Measurements from ENCODE around the gene ERAL1. TPM values are rescaled to one million over a fixed set of nuclear protein-coding genes. Genes with fewer than 3 reads are reported as not detected.

ERAL1 gene
- total RNA-seq, 2 experiments from 2014 or later, result 30.8 to 58.0 TPM

DNA sequence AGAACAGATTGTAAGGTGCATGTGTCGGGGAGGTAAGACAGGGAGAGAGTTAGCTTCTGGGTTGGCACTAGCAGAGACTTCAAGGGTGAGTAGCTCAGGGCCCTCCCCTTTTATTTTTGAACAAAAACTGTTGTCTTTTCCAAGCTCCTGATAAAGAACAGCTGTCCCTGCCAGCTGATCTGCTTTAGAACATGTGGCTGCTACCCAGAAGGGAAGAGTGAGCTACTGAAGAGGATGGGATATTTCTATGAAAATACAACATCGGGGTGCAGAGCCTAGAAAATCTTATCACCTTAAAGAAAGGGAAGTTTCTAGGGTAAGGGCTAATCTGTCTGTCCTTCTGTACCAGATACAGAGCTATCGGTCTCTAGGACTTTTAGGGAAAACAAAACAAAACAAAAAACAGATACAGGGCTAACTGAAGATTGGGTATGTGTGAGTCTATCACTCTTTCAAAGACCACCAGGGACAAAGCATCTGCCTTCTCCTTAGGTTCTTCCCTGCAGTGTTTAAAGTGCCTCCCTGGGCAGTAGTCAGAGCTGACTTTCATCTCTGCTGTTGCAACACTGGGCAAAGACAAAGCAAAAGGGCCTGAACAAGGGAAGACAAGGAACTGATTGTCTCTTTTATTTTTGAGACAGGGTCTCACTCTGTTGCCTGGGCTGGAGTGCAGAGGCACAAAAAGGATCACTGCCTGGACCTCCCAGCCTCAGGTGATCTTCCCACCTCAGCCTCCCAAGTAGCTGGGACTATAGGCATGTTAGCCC, 53.1 kb downstream of the ERAL1 start:
- no TSS peak for BruUV-seq (replicated peaks)
- H3K9me2 ChIP-seq (ENCODE audit: insufficient read depth, low read length), result no peaks in the 10 kb centered on the region
- no peak overlapping the region for H3K4me2 ChIP-seq (ENCODE audit: low read length)
- ChIA-PET POLR2A (interaction anchor here (0.6 to 0.9 kb wide), 2 partner anchors 14 to 19 kb away, joined by 3 read pairs; no protein-coding TSS in a partner anchor), CTCF (ENCODE audit: unreplicated experiment) (interaction anchor here (0.8 kb wide), 1 partner anchor 144 kb away, joined by 3 read pairs; no protein-coding TSS in a partner anchor)
- DNase-seq (ENCODE audit: low spot score), result no peak
- intact Hi-C loops (cut with micrococcal nuclease; ENCODE audit: unreplicated experiment), result no loop called here
- H4K20me1 ChIP-seq (ENCODE audit: insufficient read depth, low read length), result no peaks in the 10 kb centered on the region
- H3K4me3 ChIP-seq (ENCODE audit: low read depth, low read length, poor library complexity, severe bottlenecking), result no peak overlapping the region
- no peak overlapping the region for H3K27ac ChIP-seq (ENCODE audit: low read depth, low read length, poor library complexity, severe bottlenecking)
- no peak overlapping the region for H2AFZ ChIP-seq (ENCODE audit: low read length)
- no peaks in the 10 kb centered on the region for H3K79me2 ChIP-seq (ENCODE audit: insufficient read depth, low read depth, low read length)
- no peak for TF ChIP-seq EZH2phosphoT487 (IDR thresholded peaks at IDR 0.05; ENCODE audit: borderline replicate concordance, low read depth, low read length)
- TF ChIP-seq, protein P1, sequence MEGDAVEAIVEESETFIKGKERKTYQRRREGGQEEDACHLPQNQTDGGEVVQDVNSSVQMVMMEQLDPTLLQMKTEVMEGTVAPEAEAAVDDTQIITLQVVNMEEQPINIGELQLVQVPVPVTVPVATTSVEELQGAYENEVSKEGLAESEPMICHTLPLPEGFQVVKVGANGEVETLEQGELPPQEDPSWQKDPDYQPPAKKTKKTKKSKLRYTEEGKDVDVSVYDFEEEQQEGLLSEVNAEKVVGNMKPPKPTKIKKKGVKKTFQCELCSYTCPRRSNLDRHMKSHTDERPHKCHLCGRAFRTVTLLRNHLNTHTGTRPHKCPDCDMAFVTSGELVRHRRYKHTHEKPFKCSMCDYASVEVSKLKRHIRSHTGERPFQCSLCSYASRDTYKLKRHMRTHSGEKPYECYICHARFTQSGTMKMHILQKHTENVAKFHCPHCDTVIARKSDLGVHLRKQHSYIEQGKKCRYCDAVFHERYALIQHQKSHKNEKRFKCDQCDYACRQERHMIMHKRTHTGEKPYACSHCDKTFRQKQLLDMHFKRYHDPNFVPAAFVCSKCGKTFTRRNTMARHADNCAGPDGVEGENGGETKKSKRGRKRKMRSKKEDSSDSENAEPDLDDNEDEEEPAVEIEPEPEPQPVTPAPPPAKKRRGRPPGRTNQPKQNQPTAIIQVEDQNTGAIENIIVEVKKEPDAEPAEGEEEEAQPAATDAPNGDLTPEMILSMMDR (conservative IDR thresholded peaks at IDR 0.05; ENCODE audit: low read length), result no peak
- H3K36me3 ChIP-seq (ENCODE audit: insufficient read depth, low read length), result peaks cover 72% of the 10 kb centered on the region
- H3K9me3 ChIP-seq (ENCODE audit: low read length), result no peaks in the 10 kb centered on the region
- H3K4me1 ChIP-seq (ENCODE audit: insufficient read depth, low read length, poor library complexity, severe bottlenecking), result peaks cover 3% of the 10 kb centered on the region

DNA sequence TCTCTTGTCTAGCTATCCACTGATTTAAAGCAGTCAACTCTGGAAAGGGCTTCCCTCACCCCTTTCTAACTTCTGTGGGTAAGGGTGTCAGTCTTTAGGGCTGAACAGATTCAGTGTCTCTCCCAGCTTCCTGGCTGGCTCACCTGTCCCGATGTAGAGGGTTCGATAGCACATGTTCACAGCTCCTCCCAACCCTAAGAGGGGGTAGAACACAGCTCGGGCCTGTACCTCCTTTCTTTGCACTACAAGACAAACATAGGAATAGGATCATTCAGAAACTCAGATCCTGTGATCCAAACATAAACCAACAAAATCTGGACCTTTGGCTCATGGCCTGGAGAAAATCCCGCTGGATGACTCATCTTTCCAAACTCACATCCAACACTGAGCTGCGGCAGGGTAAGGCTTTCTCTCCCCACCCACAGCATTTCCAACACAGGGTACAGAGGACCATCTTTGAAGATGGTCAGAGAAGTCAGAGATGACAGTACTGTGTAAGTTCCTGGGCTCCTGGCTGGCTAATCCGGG, 53.9 kb downstream of the ERAL1 start:
- H3K79me2 ChIP-seq (ENCODE audit: insufficient read depth, low read depth, low read length), result no peaks in the 10 kb centered on the region
- DNase-seq (ENCODE audit: low spot score), result no peak
- CTCF ChIA-PET (ENCODE audit: unreplicated experiment), result interaction anchor here (0.8 to 1.0 kb wide), 2 partner anchors 145 kb away, joined by 3 read pairs; no protein-coding TSS in a partner anchor
- no TSS peak for BruUV-seq (replicated peaks)
- H3K9me2 ChIP-seq (ENCODE audit: insufficient read depth, low read length), result no peaks in the 10 kb centered on the region
- POLR2A ChIA-PET, result interaction anchor here (0.5 to 1.6 kb wide), 2 partner anchors 41 to 82 kb away, joined by 3 to 5 read pairs; no protein-coding TSS in a partner anchor
- H2AFZ ChIP-seq (ENCODE audit: low read length), result no peak overlapping the region
- H4K20me1 ChIP-seq (ENCODE audit: insufficient read depth, low read length), result no peaks in the 10 kb centered on the region
- intact Hi-C loops (cut with micrococcal nuclease; ENCODE audit: unreplicated experiment), result no loop called here
- H3K4me1 ChIP-seq (ENCODE audit: insufficient read depth, low read length, poor library complexity, severe bottlenecking), result no peaks in the 10 kb centered on the region
- H3K27ac ChIP-seq (ENCODE audit: low read depth, low read length, poor library complexity, severe bottlenecking), result no peak overlapping the region
- no peaks in the 10 kb centered on the region for H3K9me3 ChIP-seq (ENCODE audit: low read length)
- no peak for TF ChIP-seq EZH2phosphoT487 (IDR thresholded peaks at IDR 0.05; ENCODE audit: borderline replicate concordance, low read depth, low read length)
- TF ChIP-seq, protein P1 (conservative IDR thresholded peaks at IDR 0.05; ENCODE audit: low read length), result no peak
- no peak overlapping the region for H3K4me3 ChIP-seq (ENCODE audit: low read depth, low read length, poor library complexity, severe bottlenecking)
- H3K36me3 ChIP-seq (ENCODE audit: insufficient read depth, low read length), result peaks cover 80% of the 10 kb centered on the region
- H3K4me2 ChIP-seq (ENCODE audit: low read length), result no peak overlapping the region

All from OCI-LY7 (cell line).